RWPE1 (cell line): ENCODE measurements around the gene RGS7BP.

Experiments used
- CTCF ChIA-PET: fragments of 350-600 bp; sonication (Branson Sonifier 250); formaldehyde crosslinking; extraction: SDS; loops from one replicate; lab custom pipeline; 2021; lab: Yijun Ruan, JAX
- POLR2A ChIA-PET: fragments of 400-600 bp; formaldehyde crosslinking; extraction: SDS; loops from one replicate; lab custom pipeline; 2020; ENCODE audit warnings: antibody characterized with exemption; ENCODE audit not compliant: low non-redundant PET; lab: Yijun Ruan, JAX
- DNase-seq: peaks from one replicate; pipeline ENCODE4 v3.0.0; 2012; ENCODE audit warnings: low spot score
- H3K27ac ChIP-seq: fragments of 450-650 bp; 2 replicates; pipeline ENCODE4 v1.5.1; 2017
- CTCF ChIP-seq: fragments of 450-650 bp; conservative IDR thresholded peaks from 2 replicates; pipeline ENCODE4 v1.5.1; 2017; ENCODE audit warnings: low read depth, mild to moderate bottlenecking

RGS7BP gene

GRCh38 chr5:64625678-64626077, 119.9 kb downstream of the RGS7BP start:
- no peak overlapping the region for H3K27ac ChIP-seq
- POLR2A ChIA-PET: no interaction called here
- DNase-seq: no peak
- no peak for TF ChIP-seq CTCF
- CTCF ChIA-PET: interaction anchor here (0.6 kb wide), 2 partner anchors 167 to 345 kb away, joined by 3 read pairs; no protein-coding TSS in a partner anchor

GRCh38 chr5:64628901-64629300, 123.1 kb downstream of the RGS7BP start:
- ChIA-PET POLR2A (no interaction called here), CTCF (no interaction called here)
- H3K27ac ChIP-seq: no peak overlapping the region
- TF ChIP-seq CTCF: no peak
- DNase-seq: no peak

- POLR2A ChIA-PET: no interaction called here
- TF ChIP-seq CTCF: no peak
- no peak for DNase-seq
- H3K27ac ChIP-seq: no peak overlapping the region
- CTCF ChIA-PET: no interaction called here
Measured at GRCh38 chr5:64629841-64630240, 124.0 kb downstream of the RGS7BP start.

GRCh38 chr5:64632251-64632650, 126.4 kb downstream of the RGS7BP start:
- no peak overlapping the region for H3K27ac ChIP-seq
- DNase-seq: no peak
- POLR2A ChIA-PET: no interaction called here
- CTCF ChIA-PET: interaction anchor here (0.6 to 2.4 kb wide), 4 partner anchors 47 to 851 kb away, joined by 3 to 6 read pairs (median 4); no protein-coding TSS in a partner anchor
- TF ChIP-seq CTCF: no peak

GRCh38 chr5:64634997-64635686, 129.3 kb downstream of the RGS7BP start:
- peak; percentile 37 for DNase-seq
- ChIA-PET CTCF (interaction anchor here (0.6 to 1.8 kb wide), 12 partner anchors 11 to 1509 kb away, joined by 3 to 18 read pairs (median 4); no protein-coding TSS in a partner anchor), POLR2A (no interaction called here)
- TF ChIP-seq CTCF: peak; percentile 90
- no peak overlapping the region for H3K27ac ChIP-seq

- no peak for DNase-seq
- no peak for TF ChIP-seq CTCF
- ChIA-PET CTCF (interaction anchor here (0.6 to 1.1 kb wide), 3 partner anchors 147 to 208 kb away, joined by 3 to 7 read pairs (median 5); no protein-coding TSS in a partner anchor), POLR2A (no interaction called here)
- H3K27ac ChIP-seq: no peak overlapping the region
Measured at GRCh38 chr5:64637144-64637543, 131.3 kb downstream of the RGS7BP start.
